Muscle layer of colon (tissue), 2 donors: ENCODE results near the gene MAP3K5.

Experiments used
- H3K27ac ChIP-seq: one replicate; pipeline ENCODE4 v1.7.0; 2013; ENCODE audit warnings: low read depth, mild to moderate bottlenecking, low read length, moderate library complexity
- H3K27me3 ChIP-seq, 2 donors: one replicate each; pipeline ENCODE4 v1.7.0; 2013; ENCODE audit warnings: low read length in 2 of 2, mild to moderate bottlenecking in 2 of 2; ENCODE audit not compliant: insufficient read depth in 2 of 2, control insufficient read depth in 1 of 2
- H3K36me3 ChIP-seq: one replicate; pipeline ENCODE4 v1.7.0; 2013; ENCODE audit warnings: mild to moderate bottlenecking, low read length; ENCODE audit not compliant: insufficient read depth
- H3K4me1 ChIP-seq: one replicate; pipeline ENCODE4 v1.7.0; 2013; ENCODE audit warnings: mild to moderate bottlenecking, low read length; ENCODE audit not compliant: insufficient read depth
- H3K4me3 ChIP-seq, 2 donors: one replicate each; pipeline ENCODE4 v1.7.0; 2013; ENCODE audit warnings: low read length in 2 of 2, low read depth in 1 of 2, mild to moderate bottlenecking in 1 of 2, moderate library complexity in 1 of 2
- H3K9ac ChIP-seq: one replicate; pipeline ENCODE4 v1.7.0; 2013; ENCODE audit warnings: low read length
- H3K9me3 ChIP-seq: one replicate; pipeline ENCODE4 v1.7.0; 2013; ENCODE audit warnings: mild to moderate bottlenecking, low read length
- donor health status: abdominal sarcoma.
- donor health status: Adenocarcinoma of cecum.

The MAP3K5 gene

DNA sequence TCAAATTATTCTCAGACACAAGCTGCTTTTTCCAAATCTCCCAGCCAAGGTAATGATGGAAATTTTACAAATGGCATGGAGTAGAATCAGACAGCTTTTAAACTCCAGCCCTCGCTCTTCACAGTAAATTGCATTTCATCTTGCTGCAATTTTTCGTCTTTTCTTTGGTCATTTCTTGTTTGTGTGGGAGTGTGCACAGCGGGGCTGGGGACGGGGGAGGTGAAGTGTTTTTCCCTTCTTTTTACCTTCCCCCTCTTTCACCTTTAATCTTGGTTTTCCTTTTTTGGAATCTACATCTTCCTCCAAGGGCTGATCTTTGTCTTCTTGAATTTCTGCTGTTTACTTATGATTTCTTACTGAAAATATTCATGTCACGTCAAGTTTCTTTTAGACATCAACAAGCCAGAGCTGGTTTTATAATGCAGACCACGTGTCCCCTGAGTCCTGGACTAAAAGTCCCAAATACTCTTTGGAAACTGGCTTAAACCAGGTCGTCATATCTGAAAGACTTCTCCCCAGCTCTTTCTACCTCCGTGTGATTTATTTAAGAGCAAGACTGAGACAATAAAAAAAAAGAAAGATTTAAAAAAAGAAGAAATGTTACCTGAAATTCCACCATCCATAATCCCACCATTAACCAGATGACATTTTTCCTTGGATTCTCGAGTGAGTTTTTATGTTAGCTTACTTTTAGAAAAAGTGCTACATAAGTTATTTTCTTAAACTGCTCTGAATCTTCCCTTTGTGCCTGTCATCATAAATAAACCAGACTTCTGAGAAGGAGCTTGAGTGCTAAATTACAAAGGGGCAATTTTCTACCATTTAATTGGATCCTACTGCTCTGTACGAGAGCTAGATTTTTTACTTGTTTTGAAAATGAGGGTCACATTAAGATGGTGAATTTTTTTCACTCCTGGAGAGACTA, 52.0 kb downstream of the MAP3K5 start:
- H3K9me3 ChIP-seq = no peaks in the 10 kb centered on the region
- H3K4me1 ChIP-seq = no peaks in the 10 kb centered on the region
- no peak overlapping the region for H3K9ac ChIP-seq
- no peaks in the 10 kb centered on the region for H3K27me3 ChIP-seq
- no peak overlapping the region for H3K4me3 ChIP-seq
- H3K27ac ChIP-seq = no peak overlapping the region
- H3K36me3 ChIP-seq = no peaks in the 10 kb centered on the region

DNA sequence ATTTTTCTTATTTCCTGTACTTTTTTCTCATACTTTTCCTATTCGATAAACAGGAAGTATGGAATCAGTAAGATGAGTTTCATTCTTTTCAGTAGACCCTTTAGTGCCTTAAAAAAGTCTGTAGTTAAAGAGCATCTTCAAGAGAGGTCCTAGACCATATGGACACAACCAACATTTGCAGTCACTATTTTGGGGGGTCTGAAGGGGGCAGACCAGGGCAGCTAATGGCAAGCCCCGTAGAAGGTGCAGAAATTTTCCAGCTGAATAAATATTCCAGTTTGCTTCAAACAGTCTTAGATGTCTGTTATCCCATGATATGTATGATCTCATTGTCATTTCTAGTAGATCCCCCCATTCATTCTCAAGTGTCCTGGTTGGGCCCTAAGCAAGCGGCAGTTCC, 52.8 kb downstream of the MAP3K5 start:
- no peaks in the 10 kb centered on the region for H3K9me3 ChIP-seq
- no peak overlapping the region for H3K4me3 ChIP-seq
- no peak overlapping the region for H3K9ac ChIP-seq
- no peaks in the 10 kb centered on the region for H3K36me3 ChIP-seq
- no peak overlapping the region for H3K27ac ChIP-seq
- no peaks in the 10 kb centered on the region for H3K27me3 ChIP-seq
- H3K4me1 ChIP-seq = no peaks in the 10 kb centered on the region

DNA sequence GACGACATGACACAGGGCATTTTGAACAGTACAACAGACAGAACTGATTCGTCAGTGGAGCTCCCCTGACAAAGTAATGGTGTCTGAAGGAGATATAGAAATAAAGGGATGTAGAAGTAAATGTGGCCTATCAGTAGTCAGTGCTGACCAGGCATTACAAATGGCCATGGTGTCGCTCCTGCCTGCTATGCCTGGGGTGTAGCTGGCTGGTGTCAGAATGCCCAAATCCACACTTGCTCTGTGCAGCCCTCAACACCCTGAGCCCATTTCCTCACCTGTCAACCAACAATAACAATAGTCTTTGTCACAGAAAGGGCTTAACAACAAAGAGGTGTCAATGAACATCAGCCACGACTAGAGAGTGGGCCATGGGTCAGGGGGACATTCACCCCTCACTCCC, 53.2 kb downstream of the MAP3K5 start:
- H3K4me1 ChIP-seq = no peaks in the 10 kb centered on the region
- no peaks in the 10 kb centered on the region for H3K27me3 ChIP-seq
- no peaks in the 10 kb centered on the region for H3K9me3 ChIP-seq
- no peak overlapping the region for H3K4me3 ChIP-seq
- H3K9ac ChIP-seq = no peak overlapping the region
- no peaks in the 10 kb centered on the region for H3K36me3 ChIP-seq
- H3K27ac ChIP-seq = no peak overlapping the region

DNA sequence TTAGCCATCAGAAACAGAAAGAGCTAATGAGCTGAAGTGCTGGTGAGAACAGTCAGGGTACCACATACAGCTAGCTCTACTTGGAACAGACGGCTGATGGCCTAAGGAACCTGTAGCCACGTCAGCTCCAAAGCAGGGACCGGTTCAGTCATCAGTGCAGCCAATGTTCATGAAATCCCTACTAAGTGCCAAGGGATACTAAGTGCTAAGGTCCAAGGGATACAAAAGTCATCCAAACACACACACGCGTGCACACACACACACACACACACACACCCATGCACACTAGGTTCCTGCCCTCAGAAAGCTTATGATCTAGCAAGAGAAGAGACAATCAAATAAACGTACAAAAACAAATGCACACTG, 53.6 kb downstream of the MAP3K5 start:
- Histone ChIP-seq H3K9me3 (no peaks in the 10 kb centered on the region), H3K27me3 (no peaks in the 10 kb centered on the region), H3K27ac (no peak overlapping the region), H3K4me3 (no peak overlapping the region), H3K36me3 (no peaks in the 10 kb centered on the region), H3K9ac (no peak overlapping the region), H3K4me1 (no peaks in the 10 kb centered on the region)

DNA sequence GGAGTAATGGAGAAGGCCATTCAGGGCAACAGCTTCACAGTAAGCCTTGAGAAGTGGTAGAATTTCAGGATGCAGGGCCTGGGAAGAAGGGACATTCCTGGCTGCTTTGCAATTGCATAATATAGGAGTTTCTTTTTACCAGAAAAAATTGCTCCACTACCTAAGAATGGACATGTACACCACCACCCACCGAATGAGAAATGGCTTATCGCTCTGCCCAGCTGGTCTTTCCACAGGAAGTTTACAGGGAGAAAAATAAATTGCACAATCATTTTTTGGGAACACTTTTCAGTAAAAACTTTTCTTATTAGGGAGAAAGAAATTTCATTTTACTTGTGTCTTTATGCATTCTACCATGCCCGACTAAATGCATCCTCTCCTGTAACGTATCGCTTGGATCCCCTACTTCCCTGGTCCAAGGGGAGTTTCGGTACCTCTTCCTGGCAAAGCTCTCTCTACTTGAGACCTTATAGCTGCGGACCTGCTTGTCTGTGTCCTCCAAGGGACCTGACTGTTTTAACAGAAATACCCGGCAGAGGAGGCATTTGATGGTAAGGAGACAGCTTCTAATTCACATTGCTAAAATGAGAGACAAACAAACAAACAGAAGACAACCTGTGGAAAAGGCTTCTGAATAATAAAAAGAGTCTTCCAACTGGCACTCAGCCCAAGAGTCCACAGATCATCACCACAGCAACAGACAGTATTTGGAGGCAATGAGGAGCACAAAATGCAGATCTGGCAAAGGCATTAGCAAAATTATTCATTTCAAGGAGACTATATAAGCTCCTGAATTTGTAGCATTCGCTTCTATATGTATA, 54.2 kb downstream of the MAP3K5 start:
- H3K9me3 ChIP-seq = no peaks in the 10 kb centered on the region
- no peak overlapping the region for H3K9ac ChIP-seq
- no peaks in the 10 kb centered on the region for H3K27me3 ChIP-seq
- H3K36me3 ChIP-seq = no peaks in the 10 kb centered on the region
- no peak overlapping the region for H3K27ac ChIP-seq
- H3K4me3 ChIP-seq = no peak overlapping the region
- no peaks in the 10 kb centered on the region for H3K4me1 ChIP-seq

DNA sequence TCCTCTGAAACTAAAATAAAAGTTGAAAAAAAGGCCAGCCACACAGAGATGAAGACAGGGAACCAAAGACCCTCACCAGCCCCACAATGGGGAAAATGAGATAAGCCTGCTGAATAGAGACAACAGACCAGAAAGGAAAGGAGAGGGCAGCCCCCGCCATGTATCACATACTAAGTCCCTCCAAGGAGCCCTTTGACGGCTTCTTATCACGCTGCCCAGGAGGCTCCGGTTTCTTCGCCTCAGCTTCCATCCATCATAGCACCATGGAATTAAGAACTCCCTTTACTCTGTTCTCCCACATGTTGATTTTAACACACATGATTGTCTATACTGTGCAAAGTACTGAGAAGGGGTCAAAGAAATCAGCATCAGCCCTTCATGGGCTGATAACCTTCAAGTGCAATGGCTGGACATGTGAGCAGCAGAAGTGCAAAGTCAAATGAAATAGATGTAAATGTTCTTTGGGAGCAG, 54.9 kb downstream of the MAP3K5 start:
- Histone ChIP-seq H3K4me3 (no peak overlapping the region), H3K9me3 (no peaks in the 10 kb centered on the region), H3K9ac (no peak overlapping the region), H3K4me1 (no peaks in the 10 kb centered on the region), H3K27me3 (no peaks in the 10 kb centered on the region), H3K27ac (no peak overlapping the region), H3K36me3 (no peaks in the 10 kb centered on the region)

DNA sequence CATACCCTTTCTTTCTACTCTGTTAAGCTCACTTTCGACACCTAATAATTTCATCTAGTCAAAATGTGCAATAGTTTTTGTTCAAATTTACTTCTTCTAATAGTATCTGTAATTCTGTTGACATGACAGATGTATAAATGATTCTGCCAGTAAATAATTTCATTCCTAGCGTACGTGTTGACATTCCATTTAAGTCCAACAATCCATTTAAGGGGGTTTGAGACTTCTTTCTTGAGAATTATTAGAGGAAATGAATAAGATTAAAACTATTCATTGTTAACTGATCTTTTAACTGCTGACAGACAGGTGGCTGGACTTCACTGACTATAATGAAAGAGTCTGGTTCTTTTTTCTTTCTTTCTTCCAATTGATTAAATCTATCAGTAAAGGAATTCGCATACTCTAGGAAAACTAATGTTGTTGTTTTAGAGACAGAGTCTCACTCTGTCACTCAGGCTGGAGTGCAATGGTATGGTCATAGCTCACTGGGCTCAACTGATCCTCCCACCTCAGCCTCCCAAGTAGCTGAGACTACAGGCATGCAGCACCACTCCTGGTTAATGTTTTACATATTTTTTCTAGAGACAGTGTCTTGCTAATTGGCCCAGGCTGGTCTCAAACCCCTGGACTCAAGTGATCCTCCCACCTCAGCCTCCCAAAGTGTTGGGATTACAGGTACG, 55.9 kb downstream of the MAP3K5 start:
- H3K9me3 ChIP-seq = no peaks in the 10 kb centered on the region
- H3K27ac ChIP-seq = no peak overlapping the region
- H3K4me1 ChIP-seq = no peaks in the 10 kb centered on the region
- H3K36me3 ChIP-seq = no peaks in the 10 kb centered on the region
- no peak overlapping the region for H3K9ac ChIP-seq
- no peak overlapping the region for H3K4me3 ChIP-seq
- H3K27me3 ChIP-seq = no peaks in the 10 kb centered on the region

DNA sequence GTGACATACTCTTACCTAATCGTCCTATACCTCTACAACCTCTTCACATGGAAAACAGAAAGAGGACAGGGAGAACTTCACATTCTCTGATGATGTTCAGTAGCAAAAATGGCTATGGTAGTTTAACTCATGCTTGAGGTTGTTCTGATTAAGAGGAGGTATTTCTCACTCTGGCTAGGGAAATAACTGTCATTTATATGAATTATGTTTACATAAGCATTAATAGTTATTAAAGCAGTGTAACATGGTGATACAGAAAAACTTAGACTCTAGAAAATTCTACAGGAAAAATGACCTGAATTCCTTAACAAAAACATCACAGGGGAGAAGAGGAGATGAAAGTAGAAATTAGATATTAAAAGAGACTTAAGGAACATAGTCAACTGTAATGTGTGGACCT, 57.3 kb downstream of the MAP3K5 start:
- Histone ChIP-seq H3K4me3 (no peak overlapping the region), H3K4me1 (no peaks in the 10 kb centered on the region), H3K9me3 (no peaks in the 10 kb centered on the region), H3K9ac (no peak overlapping the region), H3K27ac (no peak overlapping the region), H3K27me3 (no peaks in the 10 kb centered on the region), H3K36me3 (no peaks in the 10 kb centered on the region)

DNA sequence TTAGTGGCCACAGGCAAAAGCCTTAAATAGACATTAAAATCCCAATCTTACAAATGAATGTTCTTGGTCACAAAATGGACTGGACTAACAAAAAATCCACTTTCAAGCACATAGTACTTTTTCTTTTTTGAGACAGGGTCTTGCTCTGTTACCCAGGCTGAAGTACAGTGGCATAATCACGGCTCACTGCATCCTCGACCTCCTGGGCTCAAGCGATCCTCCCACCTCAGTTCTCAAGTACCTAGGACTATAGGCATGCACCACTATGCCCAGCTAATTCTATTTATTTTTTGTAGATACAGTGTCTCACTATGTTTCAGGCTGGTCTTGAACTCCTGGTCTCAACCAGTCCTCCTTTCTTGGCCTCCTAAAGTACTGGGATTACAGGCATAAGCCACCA, 59.4 kb downstream of the MAP3K5 start:
- Histone ChIP-seq H3K36me3 (no peaks in the 10 kb centered on the region), H3K4me1 (peaks cover 4% of the 10 kb centered on the region), H3K9me3 (no peaks in the 10 kb centered on the region), H3K4me3 (no peak overlapping the region), H3K9ac (no peak overlapping the region), H3K27ac (no peak overlapping the region), H3K27me3 (no peaks in the 10 kb centered on the region)

DNA sequence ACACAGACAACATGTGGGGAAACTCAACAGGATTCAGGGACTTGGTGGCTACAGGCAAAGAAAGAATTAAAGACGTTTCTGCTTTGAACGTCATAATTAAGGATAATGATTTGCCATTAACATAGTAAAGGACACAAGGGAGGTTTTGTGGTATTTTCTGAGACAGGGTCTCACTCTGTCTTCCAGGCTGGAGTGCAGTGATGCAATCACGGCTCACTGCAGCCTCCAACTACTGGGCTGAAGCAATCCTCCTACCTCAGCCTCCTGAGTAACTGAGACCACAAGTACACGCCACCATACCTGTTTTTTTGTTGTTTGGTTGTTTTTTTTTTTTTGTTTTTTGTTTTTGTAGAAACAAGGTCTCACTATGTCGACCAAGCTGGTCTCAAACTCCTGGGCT, 62.4 kb downstream of the MAP3K5 start:
- Histone ChIP-seq H3K36me3 (no peaks in the 10 kb centered on the region), H3K9ac (no peak overlapping the region), H3K4me1 (peaks cover 4% of the 10 kb centered on the region), H3K27ac (no peak overlapping the region), H3K27me3 (no peaks in the 10 kb centered on the region), H3K4me3 (no peak overlapping the region), H3K9me3 (no peaks in the 10 kb centered on the region)

DNA sequence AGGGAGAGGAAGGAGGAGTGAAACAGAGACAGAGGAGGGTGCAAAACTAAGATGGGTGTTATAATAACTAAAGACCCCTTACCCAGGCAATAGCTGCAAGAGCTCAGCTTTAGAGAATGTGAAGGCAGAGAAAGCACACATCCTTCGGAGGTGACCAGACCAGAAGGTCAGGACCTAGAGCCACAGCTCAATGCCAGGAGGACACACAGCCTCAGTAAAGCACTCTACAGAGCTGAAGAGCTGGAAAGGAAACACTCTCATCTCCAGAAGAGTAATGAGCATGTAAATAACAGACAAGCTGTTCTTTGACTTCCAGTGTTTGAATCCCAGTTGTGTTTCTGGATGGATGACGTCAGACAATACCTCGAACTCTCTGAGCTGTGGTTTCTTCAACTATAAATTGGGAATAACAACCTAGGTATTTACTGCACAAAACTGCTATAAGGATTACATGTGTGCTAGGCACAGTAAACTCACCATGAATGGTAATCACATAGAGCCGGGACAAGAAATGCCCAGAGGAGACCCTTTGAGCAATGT, 63.2 kb downstream of the MAP3K5 start:
- peaks cover 4% of the 10 kb centered on the region for H3K4me1 ChIP-seq
- H3K9me3 ChIP-seq = no peaks in the 10 kb centered on the region
- H3K27ac ChIP-seq = no peak overlapping the region
- H3K36me3 ChIP-seq = no peaks in the 10 kb centered on the region
- no peak overlapping the region for H3K4me3 ChIP-seq
- no peak overlapping the region for H3K9ac ChIP-seq
- no peaks in the 10 kb centered on the region for H3K27me3 ChIP-seq
